Heart left ventricle (tissue), 16 donors: Measurements from ENCODE around the gene CHD8. TPM values are rescaled to one million over a fixed set of nuclear protein-coding genes. Genes with fewer than 3 reads are reported as not detected.

ENCODE experiments used
- ATAC-seq, 4 donors: fragments of 200-7000 bp; cut with Tn5 transposase; one replicate each; pipeline ENCODE4 v1.9.1; 2020 to 2022; ENCODE audit warnings: moderate library complexity in 4 of 4, mild to moderate bottlenecking in 3 of 4, moderate number of reproducible peaks in 1 of 4
- DNase-seq, 5 donors: peaks; one replicate each; pipeline ENCODE4 v3.0.0-alpha.2; 2020
- H3K27ac ChIP-seq, 12 donors: fragments of 200-600 bp; sonication (generic) in 4 of 12; one replicate each; pipeline versions ENCODE4 v1.5.0 to v1.8.0; 2016 to 2022; ENCODE audit warnings: mild to moderate bottlenecking in 2 of 12
- H3K27me3 ChIP-seq, 9 donors: fragments of 200-600 bp; sonication (generic) in 2 of 9; one replicate each; pipeline versions ENCODE4 v1.5.1 to v1.8.0; 2016 to 2022; ENCODE audit warnings: mild to moderate bottlenecking in 3 of 9
- H3K36me3 ChIP-seq, 9 donors: fragments of 200-600 bp; sonication (generic) in 2 of 9; one replicate each; pipeline versions ENCODE4 v1.5.0 to v1.8.0; 2018 to 2022; ENCODE audit warnings: mild to moderate bottlenecking in 2 of 9
- H3K4me1 ChIP-seq, 12 donors: fragments of 200-600 bp; sonication (generic) in 4 of 12; one replicate each; pipeline versions ENCODE4 v1.5.0 to v1.8.0; 2016 to 2022; ENCODE audit warnings: mild to moderate bottlenecking in 3 of 12
- H3K4me3 ChIP-seq, 12 donors: fragments of 200-600 bp; sonication (generic) in 4 of 12; one replicate each; pipeline versions ENCODE4 v1.5.0 to v1.8.0; 2017 to 2022; ENCODE audit warnings: mild to moderate bottlenecking in 9 of 12, moderate library complexity in 4 of 12
- H3K9me3 ChIP-seq, 12 donors: fragments of 200-600 bp; sonication (generic) in 4 of 12; one replicate each; pipeline versions ENCODE4 v1.5.0 to v1.8.0; 2016 to 2022; ENCODE audit warnings: mild to moderate bottlenecking in 1 of 12
- POLR2A ChIP-seq, 2 donors: fragments of 450-650 bp; IDR thresholded peaks; one replicate each; pipeline ENCODE4 v1.6.1; 2017; ENCODE audit warnings: antibody characterized with exemption in 2 of 2, mild to moderate bottlenecking in 2 of 2, moderate library complexity in 2 of 2
- WGBS, 4 donors: extraction: QIAGEN DNeasy Blood & Tissue Kit in 2 of 4; methylation state at CpG; one replicate each; pipeline versions ENCODE4 v1.1.5 to v1.1.7; 2013 to 2018; 5-methylcytosine and 5-hydroxymethylcytosine counted together
- intact Hi-C, 10 donors: fragments of 100-400 bp; cut with DNase I; formaldehyde crosslinking; loops; one replicate each; pipeline versions ENCODE4 v1.11.1 to v1.14.2; 2022
- polyA plus RNA-seq, 2 donors: library from polyadenylated mRNA; stranded (reverse); fragments of 200-250 nt; gene quantifications; one replicate each; pipeline ENCODE4 v1.2.3, GENCODE V29; 2013
- total RNA-seq, 9 donors: library from RNA; depleted of rRNA in 2 of 9; stranded (reverse); fragments of >200 nt in 2 of 9; fragmentation: NEBNext Ultra II Directional in 3 of 9; extraction: Animal tissue kit (Norgen Biotek cat#: 25700) in 3 of 9; gene quantifications; one replicate each; pipeline versions ENCODE4 v1.1.0 to v1.2.4, GENCODE V29; 2016 to 2023
- TF ChIP-seq, protein P1 (sequence below), 12 donors: fragments of 200-600 bp; sonication (generic) in 4 of 12; IDR thresholded peaks; one replicate each; pipeline versions ENCODE4 v1.5.0 to v1.8.0; 2018 to 2022; ENCODE audit warnings: antibody characterized with exemption in 12 of 12, mild to moderate bottlenecking in 5 of 12
- donor health status: ischemic (EF 13 %, LVEDD 7.1; RV severe dilation, severe dysfunction).
- donor health status: healthy with polysubstance abuse.
- donor health status: DM: no; HTN: yes; CAD: no.
- donor health status: DM: no; HTN: no; CAD: no.
- donor health status: ischemic (EF 25% LVEDD 6.9; RV normal size, moderate dysfunction).
- donor health status: ischemic (EF 25% LVEDD 5.7; RV mildly dilated, moderate dysfunction).
- donor health status: healthy.
- donor health status: DM: yes; HTN: yes; CAD: no.
- donor health status: ischemic (EF 35%, LVEDD 5.7; RV mildly dilated, moderate dysfunction).
- donor health status: nonischemic (EF 11% LVEDD 7.7; RV severe dilation, severe dysfunction).
- donor health status: DM: yes; HTN: yes; CAD: no.
- donor health status: PGD.
- donor health status: ischemic (EF 29% LVEDD 5.4; RV normal size, mild dysfunction).
- donor health status: nonischemic (EF 23%, LVEDD 6.1; RV moderate dilation, normal function).

CHD8 gene
- total and polyA plus RNA-seq, 11 donors: 19.0 to 56.9 (median 35.7) TPM

DNA sequence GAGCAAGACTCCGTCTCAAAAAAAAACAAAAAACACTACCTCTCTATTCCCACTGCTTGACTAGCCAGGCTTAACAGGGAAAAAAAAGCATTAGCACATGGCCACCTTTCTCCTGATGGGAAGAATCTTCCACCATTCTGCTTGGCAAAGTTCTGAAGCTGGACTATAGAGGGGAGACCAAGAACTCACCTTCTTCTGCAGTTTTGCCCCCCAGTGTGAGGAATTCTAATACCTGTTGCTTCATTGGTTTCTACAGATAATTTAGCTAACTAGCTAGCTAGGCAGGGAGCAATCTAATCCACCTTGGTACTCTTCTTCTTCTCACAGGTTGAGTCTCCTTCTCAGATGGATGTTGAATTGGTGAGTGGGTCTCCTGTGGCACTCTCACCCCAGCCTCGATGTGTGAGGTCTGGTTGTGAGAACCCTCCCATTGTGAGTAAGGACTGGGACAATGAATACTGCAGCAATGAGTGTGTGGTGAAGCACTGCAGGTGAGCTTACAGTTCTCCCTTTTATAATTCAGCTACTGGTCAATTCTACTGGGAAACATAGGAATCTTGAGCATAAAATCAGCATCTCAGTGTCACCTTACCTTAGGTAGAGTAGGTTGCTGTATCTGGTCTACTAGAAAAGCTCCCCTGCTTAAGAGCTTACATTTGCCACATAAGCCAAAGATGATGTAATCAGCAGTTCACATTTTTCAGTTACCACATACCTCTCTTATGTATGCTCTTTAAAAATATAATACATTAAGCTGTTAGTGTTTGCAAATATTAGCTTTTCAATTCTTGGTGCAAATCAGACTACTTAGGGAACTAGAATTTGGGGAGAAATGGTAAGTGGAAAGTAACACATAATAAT lies 39.2 kb upstream of the CHD8 start:
- H3K4me3 ChIP-seq: no peak overlapping the region
- 49 to 90% (median 78%) methylated on average over 2 of the region's 2 CpGs for WGBS, 4 donors
- H3K4me1 ChIP-seq: no peaks in the 10 kb centered on the region
- ATAC-seq (no peak), DNase-seq (no peak)
- no peak overlapping the region for H3K27ac ChIP-seq
- TF ChIP-seq POLR2A (IDR thresholded peaks at IDR 0.05): no peak
- TF ChIP-seq, protein P1, sequence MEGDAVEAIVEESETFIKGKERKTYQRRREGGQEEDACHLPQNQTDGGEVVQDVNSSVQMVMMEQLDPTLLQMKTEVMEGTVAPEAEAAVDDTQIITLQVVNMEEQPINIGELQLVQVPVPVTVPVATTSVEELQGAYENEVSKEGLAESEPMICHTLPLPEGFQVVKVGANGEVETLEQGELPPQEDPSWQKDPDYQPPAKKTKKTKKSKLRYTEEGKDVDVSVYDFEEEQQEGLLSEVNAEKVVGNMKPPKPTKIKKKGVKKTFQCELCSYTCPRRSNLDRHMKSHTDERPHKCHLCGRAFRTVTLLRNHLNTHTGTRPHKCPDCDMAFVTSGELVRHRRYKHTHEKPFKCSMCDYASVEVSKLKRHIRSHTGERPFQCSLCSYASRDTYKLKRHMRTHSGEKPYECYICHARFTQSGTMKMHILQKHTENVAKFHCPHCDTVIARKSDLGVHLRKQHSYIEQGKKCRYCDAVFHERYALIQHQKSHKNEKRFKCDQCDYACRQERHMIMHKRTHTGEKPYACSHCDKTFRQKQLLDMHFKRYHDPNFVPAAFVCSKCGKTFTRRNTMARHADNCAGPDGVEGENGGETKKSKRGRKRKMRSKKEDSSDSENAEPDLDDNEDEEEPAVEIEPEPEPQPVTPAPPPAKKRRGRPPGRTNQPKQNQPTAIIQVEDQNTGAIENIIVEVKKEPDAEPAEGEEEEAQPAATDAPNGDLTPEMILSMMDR (IDR thresholded peaks at IDR 0.05): no peak
- H3K9me3 ChIP-seq: no peaks in the 10 kb centered on the region
- no peaks in the 10 kb centered on the region for H3K27me3 ChIP-seq
- intact Hi-C loops: loop anchor here in 3 of 10 donors (5.0 kb wide), 1 partner anchor 62 kb away; no protein-coding TSS in a partner anchor
- peaks cover 0 to 100% (median 98%) of the 10 kb centered on the region in 9 donors for H3K36me3 ChIP-seq

DNA sequence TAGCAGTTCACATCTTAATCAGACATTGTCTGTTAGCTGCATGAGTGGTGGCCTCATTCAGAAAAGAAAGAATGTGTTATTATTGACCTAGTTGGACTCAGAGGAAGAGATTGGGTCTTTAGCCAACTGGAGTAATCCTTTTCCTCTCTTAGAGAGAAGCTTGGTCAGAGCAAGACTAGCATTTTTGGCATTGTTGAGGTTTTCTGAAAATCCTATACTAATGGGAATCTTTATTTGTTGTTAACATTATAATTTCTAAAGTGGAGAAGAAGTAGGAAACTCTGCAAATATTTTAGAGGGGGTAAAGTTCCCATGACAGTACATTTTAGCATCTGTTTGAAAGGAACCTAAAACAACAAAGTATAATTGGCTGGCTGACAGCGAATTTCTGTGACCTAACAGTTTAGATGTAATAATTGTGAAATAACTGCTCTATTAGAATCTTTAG lies 30.7 kb upstream of the CHD8 start:
- Histone ChIP-seq H3K27ac (no peak overlapping the region), H3K4me3 (no peak overlapping the region), H3K9me3 (no peaks in the 10 kb centered on the region), H3K27me3 (no peaks in the 10 kb centered on the region), H3K4me1 (peaks cover 0 to 6% (median 0%) of the 10 kb centered on the region in 12 donors), H3K36me3 (peaks cover 0 to 71% (median 49%) of the 10 kb centered on the region in 9 donors)
- no peak for TF ChIP-seq POLR2A (IDR thresholded peaks at IDR 0.05)
- TF ChIP-seq, protein P1 (IDR thresholded peaks at IDR 0.05): no peak
- intact Hi-C loops: no loop called here
- ATAC-seq (no peak), DNase-seq (no peak)
- 86 to 94% (median 89%) methylated on average over 1 of the region's 1 CpG for WGBS, 4 donors

DNA sequence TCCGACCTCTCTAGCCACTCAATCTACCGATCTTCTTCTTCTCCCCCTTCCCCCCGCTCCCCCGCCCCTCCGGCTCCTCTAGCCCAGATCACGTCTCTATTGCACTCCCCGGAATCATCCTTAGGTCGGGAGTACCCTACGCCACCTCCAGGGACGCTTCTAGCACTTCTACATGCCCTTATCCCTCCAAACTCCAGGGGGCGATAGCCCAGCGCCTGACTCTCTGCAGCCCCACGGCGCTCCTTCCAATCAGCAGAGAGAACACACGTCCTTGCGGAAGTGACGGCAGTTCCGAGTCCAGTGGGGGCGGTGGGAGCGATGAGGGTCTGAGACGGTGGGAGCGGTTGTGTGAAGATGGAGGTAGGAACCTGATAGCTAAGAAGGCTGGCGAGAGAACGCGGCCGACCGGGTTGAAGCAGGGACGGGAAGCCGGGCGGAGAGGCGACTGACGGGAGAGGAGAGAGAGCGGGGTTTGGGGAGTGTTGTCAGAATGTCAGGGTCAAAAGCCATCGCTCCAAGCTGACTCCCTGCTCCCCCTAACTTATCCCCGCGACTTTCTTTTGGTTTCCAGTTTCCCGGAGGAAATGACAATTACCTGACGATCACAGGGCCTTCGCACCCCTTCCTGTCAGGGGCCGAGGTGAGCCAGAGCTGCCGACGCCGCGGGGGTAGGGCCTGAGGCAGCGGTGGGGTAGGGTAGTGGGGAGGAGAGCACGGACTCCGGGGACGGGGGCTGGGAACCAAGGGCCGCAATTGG lies 21.2 kb upstream of the CHD8 start, which contains the start of the genes RAB2B and TOX4:
Gene RAB2B (minus strand): TSS at position 35 of the 757 bp plus-strand sequence. CDS start 87 bp downstream, outside the sequence.
Gene TOX4 (plus strand): TSS at position 271 of the 757 bp plus-strand sequence. CDS start 84 bp downstream, at position 355.
- H3K4me1 ChIP-seq: peaks cover 7 to 36% (median 19%) of the 10 kb centered on the region in 12 donors
- H3K27me3 ChIP-seq: no peaks in the 10 kb centered on the region
- H3K4me3 ChIP-seq: peak within 1 kb of the TSS; percentile 59 to 98 (median 84)
- H3K36me3 ChIP-seq: peaks cover 0 to 54% (median 44%) of the 10 kb centered on the region in 9 donors
- ATAC-seq (peak; percentile 99 to 100 (median 100)), DNase-seq (peak; percentile 95 to 97 (median 97))
- intact Hi-C loops: loop anchor here in 7 of 10 donors (1.0 to 5.0 kb wide), 8 partner anchors 20 to 95 kb away; partner anchors contain the start of genes CHD8 (in 5 of the 7), METTL3 (in 3 of the 7) and SUPT16H (in 1 of the 7)
- H3K27ac ChIP-seq: peak within 1 kb of the TSS; percentile 14 to 90 (median 84)
- no peaks in the 10 kb centered on the region for H3K9me3 ChIP-seq
- TF ChIP-seq, protein P1 (IDR thresholded peaks at IDR 0.05): peak; percentile 86 to 99 (median 94)
- TF ChIP-seq POLR2A (IDR thresholded peaks at IDR 0.05): peak in 1 of 2 donors; percentile 77
- WGBS, 4 donors: 0 to 2% (median 1%) methylated on average over 49 of the region's 49 CpGs
